Natural killer cell treated with Interleukin-12 subunit alpha and Interleukin-12 subunit beta and Interleukin-15 and Interleukin-18, amount 100 ng/mL, for 72 hours (primary cell): ENCODE results near the gene ST13. TPM values are rescaled to one million over a fixed set of nuclear protein-coding genes. Genes with fewer than 3 reads are reported as not detected.
"Not testable (repeated sequence)": the region's sequence is repeated elsewhere in the genome, so short reads cannot be mapped to it uniquely, and the experiment has no call there.

Source experiments
- ATAC-seq, 2 donors: fragments of 150-1000 bp; cut with Tn5 transposase in 1 of 2; sonication (Bioruptor Pico), chemical (Tn5 transposase) in 1 of 2; 2 replicates each; pipeline ENCODE4 v1.10.0; 2021
- DNase-seq: peaks from one replicate; pipeline ENCODE4 v3.0.0; 2022; ENCODE audit warnings: low spot score
- H3K27ac Mint-ChIP-seq, 2 donors: 1 replicate in 1 of 2; 2 replicates in 1 of 2; pipeline ENCODE4 v1.8.0; 2022; ENCODE audit warnings: mixed read lengths in 2 of 2, mild to moderate bottlenecking in 1 of 2, moderate library complexity in 1 of 2
- H3K27me3 Mint-ChIP-seq, 2 donors: 1 replicate in 1 of 2; 2 replicates in 1 of 2; pipeline ENCODE4 v1.8.0; 2022; ENCODE audit warnings: mixed read lengths in 2 of 2
- H3K36me3 Mint-ChIP-seq: one replicate; pipeline ENCODE4 v1.8.0; 2022; ENCODE audit warnings: mixed read lengths
- H3K4me1 Mint-ChIP-seq, 2 donors: 1 replicate in 1 of 2; 2 replicates in 1 of 2; pipeline ENCODE4 v1.8.0; 2022; ENCODE audit warnings: low read depth in 2 of 2, mixed read lengths in 2 of 2, mild to moderate bottlenecking in 1 of 2
- H3K4me3 Mint-ChIP-seq: one replicate; pipeline ENCODE4 v1.8.0; 2022; ENCODE audit warnings: mixed read lengths
- H3K9me3 Mint-ChIP-seq: 2 replicates; pipeline ENCODE4 v1.8.0; 2022; ENCODE audit warnings: mixed read lengths
- total RNA-seq, 2 donors: library from RNA; stranded (reverse); gene quantifications; one replicate each; pipeline ENCODE4 v1.2.3, GENCODE V29; 2022

The ST13 gene
- 100 to 1,000 TPM; 119 to 126 TPM for total RNA-seq

DNA sequence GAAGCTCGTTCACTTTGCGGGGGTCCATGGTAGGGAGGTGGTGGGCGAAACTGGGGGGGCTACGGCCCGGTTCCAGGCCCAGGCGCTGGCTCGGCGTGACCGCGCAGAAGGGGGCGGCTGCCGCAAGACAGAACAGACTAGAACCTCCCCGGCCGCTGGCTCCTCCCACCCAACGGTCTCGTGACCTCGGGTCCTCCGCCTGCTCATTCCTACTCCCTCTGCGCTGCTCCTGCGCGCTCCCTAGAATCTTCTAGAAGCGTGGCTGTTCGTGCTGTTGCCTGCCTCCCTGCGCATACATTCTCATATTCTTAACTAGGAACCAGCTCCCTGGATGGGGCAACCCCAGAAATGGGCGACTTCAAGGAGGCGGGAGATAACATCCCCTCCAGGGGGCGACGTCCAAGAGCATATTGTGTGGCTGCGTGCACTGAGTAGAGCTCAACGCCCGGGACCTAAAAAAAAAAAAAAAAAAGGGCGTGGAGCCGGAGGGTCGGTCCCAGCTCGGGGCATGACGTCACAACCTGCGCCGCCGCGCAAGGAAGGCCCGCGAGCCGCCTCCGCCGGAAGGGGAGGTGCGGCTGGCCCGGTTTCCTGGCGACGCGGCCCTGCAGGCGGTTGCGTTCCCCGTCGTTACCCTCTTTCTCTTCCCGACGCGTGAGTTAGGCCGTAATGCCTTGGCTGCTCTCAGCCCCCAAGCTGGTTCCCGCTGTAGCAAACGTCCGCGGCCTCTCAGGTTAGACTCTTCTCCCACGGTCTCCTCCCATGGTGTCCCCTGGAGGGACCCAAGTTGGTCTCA lies at the start of gene ST13, which contains the start of gene XPNPEP3:
ST13 (minus strand) TSS at position 127 of the 796 bp plus-strand sequence; CDS start at position 28, 99 bp downstream.
XPNPEP3 (plus strand) TSS at position 636 of the 796 bp plus-strand sequence; CDS start at position 670, 34 bp downstream.
- no peaks in the 10 kb centered on the region for H3K27me3 Mint-ChIP-seq
- peaks cover 9% of the 10 kb centered on the region for H3K36me3 Mint-ChIP-seq
- H3K4me3 Mint-ChIP-seq, result peak within 1 kb of the TSS; percentile 95
- ATAC-seq (peak; percentile 96), DNase-seq (peak; percentile 98)
- H3K4me1 Mint-ChIP-seq, result peaks cover 16 to 23% of the 10 kb centered on the region in 2 donors
- peak within 1 kb of the TSS; percentile 99 for H3K27ac Mint-ChIP-seq
- H3K9me3 Mint-ChIP-seq, result no peaks in the 10 kb centered on the region

- Mint-ChIP-seq H3K4me1 (peaks cover 2% of the 10 kb centered on the region in 2 donors), H3K36me3 (peaks cover 4% of the 10 kb centered on the region), H3K27ac (no peak overlapping the region), H3K9me3 (no peaks in the 10 kb centered on the region), H3K4me3 (no peak overlapping the region), H3K27me3 (no peaks in the 10 kb centered on the region)
- ATAC-seq (no peak), DNase-seq (no peak)
These were observed 47.7 kb upstream of the ST13 start for GRCh38 chr22:40904101-40904500.

- ATAC-seq (peak in 1 of 2 donors; percentile 51), DNase-seq (no peak)
- Mint-ChIP-seq H3K27ac (peak overlapping the region in 1 of 2 donors; percentile 53), H3K36me3 (no peaks in the 10 kb centered on the region), H3K4me1 (peaks cover 4 to 6% of the 10 kb centered on the region in 2 donors), H3K4me3 (no peak overlapping the region), H3K27me3 (no peaks in the 10 kb centered on the region), H3K9me3 (no peaks in the 10 kb centered on the region)
These were observed 42.5 kb upstream of the ST13 start for GRCh38 chr22:40898850-40899357.

- no peak for DNase-seq
- Mint-ChIP-seq H3K9me3 (no peaks in the 10 kb centered on the region), H3K27me3 (no peaks in the 10 kb centered on the region), H3K4me1 (peaks cover 4 to 6% of the 10 kb centered on the region in 2 donors), H3K36me3 (no peaks in the 10 kb centered on the region), H3K4me3 (no peak overlapping the region), H3K27ac (no peak overlapping the region)
- no peak for ATAC-seq
These were observed 38.0 kb upstream of the ST13 start for GRCh38 chr22:40894417-40894816.

- H3K9me3 Mint-ChIP-seq, result no peaks in the 10 kb centered on the region
- no peaks in the 10 kb centered on the region for H3K27me3 Mint-ChIP-seq
- no peak for ATAC-seq
- H3K4me3 Mint-ChIP-seq, result no peak overlapping the region
- no peak overlapping the region for H3K27ac Mint-ChIP-seq
- DNase-seq, result no peak
- H3K36me3 Mint-ChIP-seq, result peaks cover 5% of the 10 kb centered on the region
- H3K4me1 Mint-ChIP-seq, result no peaks in the 10 kb centered on the region
These were observed 34.4 kb upstream of the ST13 start for GRCh38 chr22:40890881-40891280.

GRCh38 chr22:40889116-40889515 lies 32.7 kb upstream of the ST13 start:
- H3K4me3 Mint-ChIP-seq, result no peak overlapping the region
- H3K4me1 Mint-ChIP-seq, result no peaks in the 10 kb centered on the region
- ATAC-seq (no peak), DNase-seq (no peak)
- H3K27me3 Mint-ChIP-seq, result no peaks in the 10 kb centered on the region
- no peak overlapping the region for H3K27ac Mint-ChIP-seq
- H3K36me3 Mint-ChIP-seq, result peaks cover 5% of the 10 kb centered on the region
- H3K9me3 Mint-ChIP-seq, result no peaks in the 10 kb centered on the region

DNA sequence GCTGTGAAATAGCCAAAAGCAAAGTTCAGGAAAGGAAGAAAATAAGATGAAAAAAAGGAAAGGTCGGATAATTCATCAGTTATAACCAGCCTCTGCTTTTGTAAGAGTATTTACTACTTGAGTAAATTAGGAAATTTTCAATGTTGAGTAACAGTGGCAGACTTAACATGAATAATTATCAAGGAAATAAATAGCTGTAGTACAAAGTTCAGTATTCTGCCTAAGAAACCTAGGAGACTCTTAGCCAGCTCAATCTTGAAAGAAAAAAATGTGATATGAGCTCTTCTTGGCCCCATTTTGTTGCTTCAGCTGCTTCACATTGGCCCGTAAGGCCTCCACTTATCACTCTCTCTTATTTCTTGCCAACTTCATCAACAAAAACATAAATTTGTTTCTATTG lies 22.5 kb upstream of the ST13 start:
- Mint-ChIP-seq H3K4me1 (no peaks in the 10 kb centered on the region), H3K4me3 (no peak overlapping the region), H3K27ac (no peak overlapping the region), H3K27me3 (no peaks in the 10 kb centered on the region), H3K9me3 (no peaks in the 10 kb centered on the region), H3K36me3 (no peaks in the 10 kb centered on the region)
- DNase-seq (no peak), ATAC-seq (no peak)

GRCh38 chr22:40877488-40877887 lies 21.0 kb upstream of the ST13 start:
- Mint-ChIP-seq H3K36me3 (no peaks in the 10 kb centered on the region), H3K27me3 (no peaks in the 10 kb centered on the region), H3K4me1 (no peaks in the 10 kb centered on the region), H3K27ac (no peak overlapping the region), H3K9me3 (no peaks in the 10 kb centered on the region), H3K4me3 (no peak overlapping the region)
- ATAC-seq, result no peak
- DNase-seq, result no peak

- DNase-seq (no peak), ATAC-seq (no peak)
- Mint-ChIP-seq H3K27me3 (no peaks in the 10 kb centered on the region), H3K4me1 (no peaks in the 10 kb centered on the region), H3K27ac (no peak overlapping the region), H3K4me3 (no peak overlapping the region), H3K36me3 (no peaks in the 10 kb centered on the region), H3K9me3 (no peaks in the 10 kb centered on the region)
These were observed 20.5 kb upstream of the ST13 start for GRCh38 chr22:40876907-40877306.

GRCh38 chr22:40875111-40875510 lies 18.7 kb upstream of the ST13 start:
- Mint-ChIP-seq H3K27me3 (no peaks in the 10 kb centered on the region), H3K4me1 (no peaks in the 10 kb centered on the region), H3K4me3 (no peak overlapping the region), H3K9me3 (no peaks in the 10 kb centered on the region), H3K27ac (no peak overlapping the region), H3K36me3 (peaks cover 5% of the 10 kb centered on the region)
- ATAC-seq (no peak), DNase-seq (no peak)

- Mint-ChIP-seq H3K9me3 (no peaks in the 10 kb centered on the region), H3K4me3 (no peak overlapping the region), H3K4me1 (no peaks in the 10 kb centered on the region), H3K27me3 (no peaks in the 10 kb centered on the region), H3K36me3 (peaks cover 6% of the 10 kb centered on the region), H3K27ac (no peak overlapping the region)
- no peak for DNase-seq
- ATAC-seq, result no peak
These were observed 17.6 kb upstream of the ST13 start for GRCh38 chr22:40874016-40874415.

DNA sequence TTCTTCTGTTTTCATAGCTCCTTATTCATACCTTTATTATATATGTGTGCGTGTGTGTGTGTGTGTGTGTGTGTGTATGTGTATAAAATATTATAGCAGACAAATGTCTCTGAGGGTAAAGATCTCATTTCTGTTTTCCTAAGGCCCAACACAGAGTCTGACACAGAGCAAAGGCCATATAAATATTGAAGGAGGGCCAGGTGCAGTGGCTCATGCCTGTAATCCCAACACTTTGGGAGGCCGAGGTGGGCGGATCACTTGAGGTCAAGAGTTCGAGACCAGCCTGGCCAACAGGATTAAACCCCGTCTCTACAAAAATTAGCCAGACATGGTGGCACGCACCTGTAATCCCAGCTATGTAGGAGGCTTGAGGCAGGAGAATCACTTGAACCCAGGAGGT lies 11.9 kb upstream of the ST13 start:
- H3K27me3 Mint-ChIP-seq, H3K36me3 Mint-ChIP-seq, H3K27ac Mint-ChIP-seq, DNase-seq, H3K9me3 Mint-ChIP-seq, ATAC-seq, H3K4me3 Mint-ChIP-seq, H3K4me1 Mint-ChIP-seq: not testable (repeated sequence)

DNA sequence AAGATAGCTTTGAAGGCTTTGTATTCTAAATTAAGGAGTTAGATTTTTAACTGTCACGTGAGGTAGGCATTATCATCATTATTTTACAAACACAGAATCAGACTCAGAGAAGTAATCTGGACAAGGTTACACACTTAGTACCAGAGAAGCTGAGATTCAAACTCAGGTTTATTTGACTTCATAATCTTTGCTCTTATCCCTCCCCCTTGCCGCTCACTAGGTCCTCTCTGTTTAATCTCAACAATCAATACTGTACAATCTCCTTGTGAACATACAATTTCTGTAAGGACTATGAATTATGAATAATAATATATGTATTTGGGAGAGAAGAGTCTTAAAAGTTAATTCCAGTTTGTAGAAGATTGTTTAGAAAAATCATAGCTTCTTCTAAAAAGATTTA lies 10.7 kb upstream of the ST13 start:
- Mint-ChIP-seq H3K4me3 (no peak overlapping the region), H3K4me1 (peaks cover 0 to 2% of the 10 kb centered on the region in 2 donors), H3K9me3 (no peaks in the 10 kb centered on the region), H3K27ac (no peak overlapping the region), H3K27me3 (no peaks in the 10 kb centered on the region), H3K36me3 (peaks cover 6% of the 10 kb centered on the region)
- no peak for ATAC-seq
- DNase-seq, result no peak

DNA sequence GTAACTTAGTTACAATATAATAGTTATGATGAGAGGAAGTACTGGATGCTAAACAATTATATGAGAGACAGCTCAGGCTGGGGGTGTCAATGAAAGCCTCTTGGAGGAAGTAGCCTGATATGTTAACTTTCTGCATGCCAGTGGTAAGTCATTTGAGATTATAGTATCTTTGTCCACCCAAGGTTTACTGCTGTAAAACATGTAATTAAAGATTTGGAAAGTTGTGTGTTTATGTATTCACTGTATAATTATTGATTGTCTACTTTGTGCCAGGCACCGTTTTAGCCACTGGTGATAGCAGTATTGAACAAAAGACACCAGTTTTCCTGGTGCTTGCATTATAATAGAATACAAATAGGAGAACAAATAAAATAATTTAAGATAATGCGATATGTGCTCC lies 6.1 kb upstream of the ST13 start:
- no peak for ATAC-seq
- H3K27me3 Mint-ChIP-seq, result no peaks in the 10 kb centered on the region
- H3K4me1 Mint-ChIP-seq, result peaks cover 0 to 5% of the 10 kb centered on the region in 2 donors
- no peaks in the 10 kb centered on the region for H3K9me3 Mint-ChIP-seq
- DNase-seq, result no peak
- no peak overlapping the region for H3K4me3 Mint-ChIP-seq
- no peak overlapping the region for H3K27ac Mint-ChIP-seq
- peaks cover 9% of the 10 kb centered on the region for H3K36me3 Mint-ChIP-seq
